ENCODE results near the gene NFYA.

The NFYA gene

DNA sequence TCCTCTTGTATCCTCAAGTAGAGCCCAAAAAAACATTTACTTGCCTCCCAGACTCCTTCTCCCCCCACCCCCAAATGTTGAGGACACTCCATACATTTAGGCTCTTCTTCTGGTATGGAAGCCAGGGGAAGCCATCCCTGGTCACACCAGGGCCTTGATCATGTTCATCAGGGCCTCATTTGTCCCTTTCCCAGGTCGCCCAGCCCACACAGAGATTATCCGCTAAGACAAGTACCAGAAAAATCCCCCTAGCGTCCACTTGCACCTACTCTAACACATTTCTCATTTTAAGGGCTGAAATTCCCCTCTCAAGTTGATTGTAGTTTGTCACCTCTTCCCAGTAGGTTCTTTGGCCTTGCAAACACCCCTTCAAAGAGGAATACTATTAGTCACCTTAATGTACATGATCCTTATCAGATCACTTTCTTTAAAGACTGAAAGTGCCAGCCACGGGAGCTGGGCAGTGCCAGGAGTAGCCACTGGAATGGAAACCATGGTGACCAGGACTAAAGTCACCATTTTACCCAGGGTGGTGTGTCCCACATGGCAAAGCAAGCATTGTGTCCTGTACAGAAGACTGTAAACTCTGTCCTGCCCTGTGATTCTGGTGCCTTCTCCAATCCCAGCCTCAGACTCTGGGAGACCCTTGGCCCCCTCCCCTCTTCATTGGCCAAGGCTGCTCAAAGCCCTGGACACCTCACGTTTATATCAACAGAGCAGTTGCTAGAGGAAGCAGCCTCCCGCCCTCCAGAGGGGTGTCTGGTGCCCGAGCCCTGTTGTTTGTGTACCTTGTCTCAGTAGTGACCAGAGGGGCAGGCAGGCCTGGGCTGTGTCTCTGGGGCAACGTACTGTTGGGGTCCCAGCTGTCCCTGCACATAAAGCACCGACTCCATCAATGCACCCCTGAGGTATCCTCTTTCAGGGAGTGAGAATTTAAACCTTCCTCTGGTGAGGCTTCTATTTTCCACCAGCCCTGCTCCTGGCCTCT is 24.7 kb upstream of the NFYA start:
- Histone ChIP-seq H3K36me3 (peaks cover 0 to 13% (median 0%) of the 10 kb centered on the region in 3 donors), H3K27me3 (no peaks in the 10 kb centered on the region), H3K4me3 (no peak overlapping the region), H3K9me3 (no peaks in the 10 kb centered on the region), H3K4me1 (no peaks in the 10 kb centered on the region), H3K27ac (no peak overlapping the region)
- TF ChIP-seq, protein P1, sequence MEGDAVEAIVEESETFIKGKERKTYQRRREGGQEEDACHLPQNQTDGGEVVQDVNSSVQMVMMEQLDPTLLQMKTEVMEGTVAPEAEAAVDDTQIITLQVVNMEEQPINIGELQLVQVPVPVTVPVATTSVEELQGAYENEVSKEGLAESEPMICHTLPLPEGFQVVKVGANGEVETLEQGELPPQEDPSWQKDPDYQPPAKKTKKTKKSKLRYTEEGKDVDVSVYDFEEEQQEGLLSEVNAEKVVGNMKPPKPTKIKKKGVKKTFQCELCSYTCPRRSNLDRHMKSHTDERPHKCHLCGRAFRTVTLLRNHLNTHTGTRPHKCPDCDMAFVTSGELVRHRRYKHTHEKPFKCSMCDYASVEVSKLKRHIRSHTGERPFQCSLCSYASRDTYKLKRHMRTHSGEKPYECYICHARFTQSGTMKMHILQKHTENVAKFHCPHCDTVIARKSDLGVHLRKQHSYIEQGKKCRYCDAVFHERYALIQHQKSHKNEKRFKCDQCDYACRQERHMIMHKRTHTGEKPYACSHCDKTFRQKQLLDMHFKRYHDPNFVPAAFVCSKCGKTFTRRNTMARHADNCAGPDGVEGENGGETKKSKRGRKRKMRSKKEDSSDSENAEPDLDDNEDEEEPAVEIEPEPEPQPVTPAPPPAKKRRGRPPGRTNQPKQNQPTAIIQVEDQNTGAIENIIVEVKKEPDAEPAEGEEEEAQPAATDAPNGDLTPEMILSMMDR (IDR thresholded peaks at IDR 0.05), result no peak
- DNase-seq, result no peak
- intact Hi-C loops (cut with DNase I; ENCODE audit: low total_unique reads), result loop anchor here (10.0 kb wide), 1 partner anchor 1063 kb away; no protein-coding TSS in a partner anchor

DNA sequence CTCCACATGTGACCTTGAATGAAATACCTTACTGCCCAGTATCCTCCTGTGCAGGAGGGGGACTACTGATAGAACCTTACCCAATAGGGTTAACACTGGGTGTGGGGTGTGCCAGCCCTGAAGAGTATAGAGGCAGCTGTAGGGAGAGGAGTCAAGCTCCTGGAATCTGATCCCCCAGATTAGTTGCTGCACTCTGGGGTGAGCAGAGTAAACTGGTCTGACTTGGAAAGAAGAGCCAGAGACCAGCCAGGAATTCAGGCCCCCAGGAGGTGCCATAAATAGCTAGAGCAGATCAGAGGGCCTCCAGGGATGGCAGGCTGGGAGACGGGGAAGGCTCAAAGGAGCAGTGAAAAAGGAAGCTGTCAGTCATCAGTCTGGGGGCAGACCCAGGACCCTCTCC is 23.3 kb upstream of the NFYA start:
- no peaks in the 10 kb centered on the region for H3K9me3 ChIP-seq
- H3K36me3 ChIP-seq, result peaks cover 0 to 13% (median 0%) of the 10 kb centered on the region in 3 donors
- TF ChIP-seq, protein P1 (IDR thresholded peaks at IDR 0.05), result no peak
- H3K4me3 ChIP-seq, result no peak overlapping the region
- no peaks in the 10 kb centered on the region for H3K4me1 ChIP-seq
- intact Hi-C loops (cut with DNase I; ENCODE audit: low total_unique reads), result loop anchor here (10.0 kb wide), 1 partner anchor 1065 kb away; no protein-coding TSS in a partner anchor
- H3K27me3 ChIP-seq, result no peaks in the 10 kb centered on the region
- no peak overlapping the region for H3K27ac ChIP-seq
- no peak for DNase-seq

DNA sequence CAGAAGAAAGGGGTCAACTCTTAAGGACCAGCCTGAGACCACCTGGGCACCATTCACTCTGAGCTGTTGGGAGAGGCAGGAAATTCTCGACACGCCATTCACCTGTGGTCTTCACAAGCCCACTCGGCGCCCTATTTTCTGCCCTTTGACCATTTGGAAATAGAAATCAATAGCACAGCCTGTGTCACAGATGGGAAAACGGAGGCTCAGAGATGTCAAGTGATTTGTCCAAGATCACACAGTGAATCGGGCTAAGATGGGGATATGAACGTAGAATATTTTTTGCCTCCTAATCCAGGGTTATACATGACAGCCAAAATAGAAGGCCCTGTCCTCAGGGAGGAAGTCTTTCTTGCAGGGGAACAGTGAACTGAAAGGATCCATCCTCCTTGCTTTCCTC is 22.8 kb upstream of the NFYA start:
- no peak for DNase-seq
- Histone ChIP-seq H3K27me3 (no peaks in the 10 kb centered on the region), H3K27ac (no peak overlapping the region), H3K9me3 (no peaks in the 10 kb centered on the region), H3K4me1 (no peaks in the 10 kb centered on the region), H3K36me3 (peaks cover 0 to 13% (median 0%) of the 10 kb centered on the region in 3 donors), H3K4me3 (no peak overlapping the region)
- TF ChIP-seq, protein P1 (IDR thresholded peaks at IDR 0.05), result no peak
- intact Hi-C loops (cut with DNase I; ENCODE audit: low total_unique reads), result loop anchor here (10.0 kb wide), 1 partner anchor 1065 kb away; no protein-coding TSS in a partner anchor

DNA sequence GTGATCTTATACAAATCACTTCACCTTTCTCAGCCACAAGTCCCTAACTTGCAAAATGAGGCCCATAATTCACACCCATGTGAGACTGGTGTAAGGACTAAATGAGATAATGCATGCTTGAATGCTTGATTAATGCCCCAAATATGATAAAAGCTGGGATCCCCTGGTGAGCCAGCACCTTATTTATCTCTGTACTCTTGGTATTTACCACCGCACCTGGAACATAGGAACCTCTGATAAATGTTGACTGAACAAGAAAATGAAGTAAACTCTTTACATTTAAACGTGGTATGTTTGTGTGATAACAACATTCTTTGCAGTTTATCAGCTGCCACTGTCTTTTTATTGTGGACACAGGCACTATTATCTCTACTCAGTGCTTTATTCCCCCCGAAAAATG is 22.2 kb upstream of the NFYA start:
- H3K27ac ChIP-seq, result no peak overlapping the region
- H3K4me1 ChIP-seq, result no peaks in the 10 kb centered on the region
- intact Hi-C loops (cut with DNase I; ENCODE audit: low total_unique reads), result no loop called here

DNA sequence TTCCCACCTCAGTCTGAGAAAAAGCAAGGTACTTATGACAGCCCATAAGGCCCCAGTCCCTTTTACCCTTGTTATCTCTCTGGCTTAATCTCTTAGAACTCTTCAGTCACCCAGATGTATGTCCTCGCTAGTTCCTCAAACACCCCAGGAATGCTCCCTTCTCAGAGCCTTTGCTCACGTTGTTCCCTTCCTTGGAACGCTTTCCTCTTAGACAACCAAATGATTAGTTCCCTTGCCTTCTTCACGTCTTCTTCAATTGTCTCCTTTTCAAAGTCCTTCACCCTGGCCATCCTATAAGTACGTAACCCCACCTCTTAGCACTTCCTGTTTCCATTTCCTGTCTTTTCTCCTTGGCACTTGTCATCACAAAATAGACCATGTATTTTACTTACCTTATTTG is 20.9 kb upstream of the NFYA start:
- no peaks in the 10 kb centered on the region for H3K4me1 ChIP-seq
- DNase-seq, result no peak
- H3K27me3 ChIP-seq, result no peaks in the 10 kb centered on the region
- intact Hi-C loops (cut with DNase I; ENCODE audit: low total_unique reads), result no loop called here
- TF ChIP-seq, protein P1 (IDR thresholded peaks at IDR 0.05), result no peak
- H3K36me3 ChIP-seq, result peaks cover 0 to 24% (median 0%) of the 10 kb centered on the region in 3 donors
- H3K9me3 ChIP-seq, result no peaks in the 10 kb centered on the region
- H3K27ac ChIP-seq, result no peak overlapping the region
- no peak overlapping the region for H3K4me3 ChIP-seq

More for the DNA sequence above, 22.2 kb upstream of the NFYA start:
- no peaks in the 10 kb centered on the region for H3K9me3 ChIP-seq
- no peak overlapping the region for H3K4me3 ChIP-seq
- TF ChIP-seq, protein P1 (IDR thresholded peaks at IDR 0.05), result no peak
- no peak for DNase-seq
- peaks cover 0 to 18% (median 0%) of the 10 kb centered on the region in 3 donors for H3K36me3 ChIP-seq
- no peaks in the 10 kb centered on the region for H3K27me3 ChIP-seq

All from tibial artery (tissue), 4 donors.